DND-41 (cell line): ENCODE measurements around the gene RAB28.

Source experiments
- ATAC-seq: fragments of 200-7000 bp; cut with Tn5 transposase; 3 replicates; pipeline ENCODE4 v1.9.1; 2021; ENCODE audit warnings: low read depth; ENCODE audit not compliant: insufficient read depth
- DNase-seq: peaks from one replicate; pipeline ENCODE4 v3.0.0-alpha.2; 2020
- H2AFZ ChIP-seq: 2 replicates; pipeline ENCODE4 v1.6.0; 2012; ENCODE audit warnings: low read depth, low read length
- H3K27ac ChIP-seq: 2 replicates; pipeline ENCODE4 v1.5.1; 2012; ENCODE audit warnings: low read length, inconsistent platforms
- H3K27me3 ChIP-seq: fragments of 200-600 bp; sonication (generic); 2 replicates; pipeline ENCODE4 v1.6.0; 2012; ENCODE audit warnings: low read length, mild to moderate bottlenecking, inconsistent platforms; ENCODE audit not compliant: insufficient read depth, poor library complexity
- H3K36me3 ChIP-seq: 2 replicates; pipeline ENCODE4 v1.5.1; 2012; ENCODE audit warnings: low read length, inconsistent platforms; ENCODE audit not compliant: insufficient read depth
- H3K4me1 ChIP-seq: 2 replicates; pipeline ENCODE4 v1.5.1; 2012; ENCODE audit warnings: mild to moderate bottlenecking, low read length; ENCODE audit not compliant: insufficient read depth
- H3K4me2 ChIP-seq: 2 replicates; pipeline ENCODE4 v1.6.0; 2012; ENCODE audit warnings: mild to moderate bottlenecking, moderate library complexity, low read length, inconsistent platforms; ENCODE audit not compliant: insufficient read depth
- H3K4me3 ChIP-seq, 2 experiments: fragments of 200-600 bp in 1 of 2; shearing (Covaris generic) in 1 of 2; 2 replicates each; pipeline ENCODE4 v1.5.1; 2012 to 2016; ENCODE audit warnings: inconsistent platforms in 2 of 2, low read length in 2 of 2, mild to moderate bottlenecking in 2 of 2, low read depth in 1 of 2, moderate library complexity in 1 of 2
- H3K79me2 ChIP-seq: 2 replicates; pipeline ENCODE4 v1.6.0; 2012; ENCODE audit warnings: low read length, inconsistent platforms; ENCODE audit not compliant: insufficient read depth
- H3K9ac ChIP-seq: 2 replicates; pipeline ENCODE4 v1.6.0; 2012; ENCODE audit warnings: low read depth, mild to moderate bottlenecking, inconsistent platforms, low read length, moderate library complexity
- H3K9me3 ChIP-seq: 2 replicates; pipeline ENCODE4 v1.5.1; 2012; ENCODE audit warnings: low read length, moderate library complexity, mild to moderate bottlenecking, inconsistent platforms; ENCODE audit not compliant: insufficient read depth, severe bottlenecking
- H4K20me1 ChIP-seq: 2 replicates; pipeline ENCODE4 v1.6.0; 2012; ENCODE audit warnings: low read length; ENCODE audit not compliant: insufficient read depth
- EZH2 ChIP-seq: IDR thresholded peaks from 3 replicates; pipeline ENCODE4 v1.6.1; 2012; ENCODE audit warnings: borderline replicate concordance, low read depth, mild to moderate bottlenecking, moderate library complexity, low read length, inconsistent platforms; ENCODE audit not compliant: severe bottlenecking
- TF ChIP-seq, protein P1 (sequence below): IDR thresholded peaks from 2 replicates; pipeline ENCODE4 v1.5.1; 2012; ENCODE audit warnings: borderline replicate concordance, low read length, moderate library complexity, mild to moderate bottlenecking; ENCODE audit not compliant: poor library complexity, severe bottlenecking; ENCODE audit errors: extremely low read depth

The RAB28 gene

DNA sequence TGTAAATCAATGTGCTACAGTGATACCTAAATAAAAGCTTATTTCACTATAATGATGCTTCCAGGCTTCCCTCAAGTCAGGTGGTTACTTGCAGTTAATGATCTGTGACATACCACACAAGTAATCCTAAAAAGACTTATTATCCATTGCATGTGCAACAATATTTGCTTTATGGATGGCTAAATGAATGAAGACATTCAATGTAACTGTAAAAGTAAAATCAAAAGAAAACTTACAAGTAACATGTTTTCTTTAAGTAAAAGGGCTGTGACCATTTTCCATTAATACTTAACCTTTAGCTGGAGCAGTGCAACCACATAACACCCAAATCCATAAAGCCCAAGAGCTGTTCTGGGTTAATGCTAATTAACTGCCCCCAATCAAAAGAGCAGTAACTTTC lies 42.6 kb downstream of the RAB28 start:
- Histone ChIP-seq H3K9me3 (no peaks in the 10 kb centered on the region), H3K27me3 (no peaks in the 10 kb centered on the region), H3K79me2 (0 out of 2 replicates have a peak, but pooled peaks cover 3% of the 10 kb centered on the region), H3K4me3 (no peak overlapping the region), H3K27ac (no peak overlapping the region), H3K9ac (no peak overlapping the region), H3K36me3 (peaks cover 12% of the 10 kb centered on the region), H3K4me2 (no peak overlapping the region), H4K20me1 (no peaks in the 10 kb centered on the region), H3K4me1 (no peaks in the 10 kb centered on the region), H2AFZ (no peak overlapping the region)
- ATAC-seq = no peak
- no peak for DNase-seq
- TF ChIP-seq, protein P1, sequence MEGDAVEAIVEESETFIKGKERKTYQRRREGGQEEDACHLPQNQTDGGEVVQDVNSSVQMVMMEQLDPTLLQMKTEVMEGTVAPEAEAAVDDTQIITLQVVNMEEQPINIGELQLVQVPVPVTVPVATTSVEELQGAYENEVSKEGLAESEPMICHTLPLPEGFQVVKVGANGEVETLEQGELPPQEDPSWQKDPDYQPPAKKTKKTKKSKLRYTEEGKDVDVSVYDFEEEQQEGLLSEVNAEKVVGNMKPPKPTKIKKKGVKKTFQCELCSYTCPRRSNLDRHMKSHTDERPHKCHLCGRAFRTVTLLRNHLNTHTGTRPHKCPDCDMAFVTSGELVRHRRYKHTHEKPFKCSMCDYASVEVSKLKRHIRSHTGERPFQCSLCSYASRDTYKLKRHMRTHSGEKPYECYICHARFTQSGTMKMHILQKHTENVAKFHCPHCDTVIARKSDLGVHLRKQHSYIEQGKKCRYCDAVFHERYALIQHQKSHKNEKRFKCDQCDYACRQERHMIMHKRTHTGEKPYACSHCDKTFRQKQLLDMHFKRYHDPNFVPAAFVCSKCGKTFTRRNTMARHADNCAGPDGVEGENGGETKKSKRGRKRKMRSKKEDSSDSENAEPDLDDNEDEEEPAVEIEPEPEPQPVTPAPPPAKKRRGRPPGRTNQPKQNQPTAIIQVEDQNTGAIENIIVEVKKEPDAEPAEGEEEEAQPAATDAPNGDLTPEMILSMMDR = no peak
- TF ChIP-seq EZH2 = no peak

DNA sequence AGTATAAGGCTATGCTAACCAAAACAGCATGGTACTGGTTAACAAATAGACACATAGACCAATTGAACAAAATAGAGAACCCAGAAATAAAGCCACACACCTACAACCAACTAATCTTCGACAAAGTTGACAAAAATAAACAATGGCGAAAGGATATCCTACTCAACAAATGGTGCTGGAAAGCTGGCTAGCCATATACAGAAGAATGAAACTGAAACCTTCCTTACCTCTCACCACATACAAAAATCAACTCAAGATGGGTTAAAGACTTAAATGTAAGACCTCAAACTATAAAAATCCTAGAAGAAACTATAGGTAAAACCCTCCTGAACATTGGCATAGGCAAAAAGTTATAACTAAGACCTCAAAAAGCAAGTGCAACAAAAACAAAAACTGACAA lies 47.2 kb downstream of the RAB28 start:
- ATAC-seq = no peak
- no peaks in the 10 kb centered on the region for H3K27me3 ChIP-seq
- H4K20me1 ChIP-seq = 0 out of 2 replicates have a peak, but pooled peaks cover 2% of the 10 kb centered on the region
- H2AFZ ChIP-seq = no peak overlapping the region
- H3K9me3 ChIP-seq = no peaks in the 10 kb centered on the region
- no peak for DNase-seq
- H3K27ac ChIP-seq = no peak overlapping the region
- no peak overlapping the region for H3K4me3 ChIP-seq
- peaks cover 31% of the 10 kb centered on the region for H3K79me2 ChIP-seq
- no peak overlapping the region for H3K9ac ChIP-seq
- H3K36me3 ChIP-seq = no peaks in the 10 kb centered on the region
- TF ChIP-seq EZH2 = no peak
- TF ChIP-seq, protein P1 = no peak
- H3K4me1 ChIP-seq = peaks cover 4% of the 10 kb centered on the region; the same call in 1 of the 2 replicates
- H3K4me2 ChIP-seq = no peak overlapping the region

DNA sequence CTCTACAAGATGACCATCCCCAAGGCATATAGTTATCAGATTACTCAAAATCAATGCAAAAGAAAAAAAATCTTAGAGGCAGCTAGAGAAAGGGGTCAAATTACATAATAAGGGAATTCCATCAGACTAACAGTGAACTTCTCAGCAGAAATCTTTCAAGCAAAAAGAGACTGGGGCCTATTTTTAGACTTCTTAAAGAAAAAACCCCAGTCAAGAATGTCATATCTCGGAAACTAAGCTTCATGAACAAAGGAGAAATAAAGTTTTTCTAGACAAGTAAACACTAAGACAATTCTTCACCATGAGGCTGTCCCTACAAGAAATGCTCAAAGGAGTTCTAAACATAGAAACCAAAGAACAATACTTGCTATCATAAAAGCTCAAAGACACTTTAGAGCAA lies 51.7 kb downstream of the RAB28 start:
- no peaks in the 10 kb centered on the region for H3K36me3 ChIP-seq
- no peak overlapping the region for H3K27ac ChIP-seq
- ATAC-seq (no peak), DNase-seq (no peak)
- TF ChIP-seq, protein P1 = no peak
- no peak for TF ChIP-seq EZH2
- H3K4me2 ChIP-seq = no peak overlapping the region
- peaks cover 50% of the 10 kb centered on the region for H3K79me2 ChIP-seq
- no peak overlapping the region for H2AFZ ChIP-seq
- 0 out of 2 replicates have a peak, but pooled peaks cover 2% of the 10 kb centered on the region for H4K20me1 ChIP-seq
- peaks cover 4% of the 10 kb centered on the region; the same call in 1 of the 2 replicates for H3K4me1 ChIP-seq
- H3K4me3 ChIP-seq = no peak overlapping the region
- H3K9ac ChIP-seq = no peak overlapping the region
- no peaks in the 10 kb centered on the region for H3K27me3 ChIP-seq
- no peaks in the 10 kb centered on the region for H3K9me3 ChIP-seq
